Fibroblast of gingiva (primary cell): ENCODE data around the gene MYLK4.

ENCODE experiments used
- DNase-seq: peaks from one replicate; pipeline ENCODE4 v3.0.0-alpha.2; 2011; ENCODE audit warnings: low read depth

MYLK4 gene

DNA sequence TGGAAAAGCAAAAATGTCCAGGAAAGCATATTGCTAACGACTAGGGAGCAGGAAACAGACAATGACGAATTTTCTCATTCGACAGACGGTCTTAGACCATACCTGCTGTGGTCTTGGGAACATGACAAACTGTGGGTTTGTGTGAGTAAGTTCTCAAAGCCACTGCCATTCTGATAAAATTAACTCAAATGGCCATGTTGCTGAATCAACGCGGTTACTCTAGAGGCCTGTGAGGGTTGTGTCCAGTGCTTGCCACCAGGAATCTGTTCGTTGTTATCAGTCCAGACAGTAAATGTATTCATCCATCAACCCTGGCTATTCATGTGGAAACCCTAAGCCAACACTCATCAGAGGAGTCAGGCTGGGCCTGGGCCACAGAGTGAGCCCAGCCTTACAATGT lies 124.3 kb downstream of the MYLK4 start:
- no peak for DNase-seq

DNA sequence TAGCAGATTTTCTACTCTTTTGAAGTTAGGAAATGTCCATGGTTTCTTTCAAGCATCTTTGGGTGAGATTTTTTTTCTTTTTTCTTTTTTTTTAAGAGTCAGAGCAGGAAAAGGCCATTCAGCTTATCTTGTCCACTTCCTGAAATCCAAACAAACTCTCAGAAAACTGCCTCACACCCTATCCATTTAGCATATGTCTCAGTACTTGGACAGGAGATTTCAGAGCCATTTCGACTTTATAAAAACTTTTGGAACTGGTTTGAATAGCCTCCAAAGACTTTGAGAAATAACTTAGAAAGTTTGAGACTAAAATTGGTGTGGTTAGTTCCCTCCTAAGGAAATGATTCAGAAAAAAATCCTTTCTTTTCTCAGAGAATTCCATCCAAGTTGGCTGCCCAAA lies 125.1 kb downstream of the MYLK4 start:
- DNase-seq, result no peak

DNA sequence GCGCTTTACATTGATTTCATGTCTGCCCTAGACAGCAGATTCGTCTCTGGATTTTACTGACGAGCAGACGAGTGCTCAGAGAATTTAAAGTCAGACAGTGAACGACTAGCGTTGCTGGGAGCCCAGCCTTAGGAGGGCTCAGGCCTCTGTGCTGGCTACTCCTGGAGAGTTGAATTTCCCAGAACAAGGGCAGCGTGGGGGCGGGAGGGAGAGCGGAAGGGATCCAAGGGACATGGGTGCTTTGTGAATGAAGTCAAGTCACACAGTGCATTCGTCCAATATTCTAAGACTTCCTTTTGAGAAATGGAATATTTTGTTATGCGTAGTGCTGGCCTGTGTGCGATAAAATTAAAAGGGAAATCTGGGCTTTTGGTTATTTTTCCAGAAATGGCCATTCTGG lies 126.5 kb downstream of the MYLK4 start:
- DNase-seq, result no peak

DNA sequence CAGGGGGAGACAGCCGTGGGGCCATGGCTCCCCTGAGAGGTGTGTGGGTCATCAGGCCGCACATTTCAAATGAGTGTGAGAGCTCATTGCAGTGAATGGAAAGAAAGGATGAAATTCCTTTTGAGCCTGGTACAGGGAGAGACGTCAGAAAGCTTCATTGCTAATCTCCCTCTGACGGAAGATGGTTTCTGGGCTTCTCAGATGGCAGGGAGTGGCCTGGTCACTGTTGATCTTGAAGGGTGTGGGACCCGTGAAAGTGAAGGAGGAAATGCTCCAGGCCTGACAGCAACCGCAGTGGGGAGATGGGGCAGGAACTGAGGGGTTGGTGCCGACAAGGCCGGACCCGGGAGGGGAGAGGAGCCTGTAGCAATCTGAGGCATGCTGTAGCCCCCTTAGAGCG lies 127.4 kb downstream of the MYLK4 start:
- no peak for DNase-seq

DNA sequence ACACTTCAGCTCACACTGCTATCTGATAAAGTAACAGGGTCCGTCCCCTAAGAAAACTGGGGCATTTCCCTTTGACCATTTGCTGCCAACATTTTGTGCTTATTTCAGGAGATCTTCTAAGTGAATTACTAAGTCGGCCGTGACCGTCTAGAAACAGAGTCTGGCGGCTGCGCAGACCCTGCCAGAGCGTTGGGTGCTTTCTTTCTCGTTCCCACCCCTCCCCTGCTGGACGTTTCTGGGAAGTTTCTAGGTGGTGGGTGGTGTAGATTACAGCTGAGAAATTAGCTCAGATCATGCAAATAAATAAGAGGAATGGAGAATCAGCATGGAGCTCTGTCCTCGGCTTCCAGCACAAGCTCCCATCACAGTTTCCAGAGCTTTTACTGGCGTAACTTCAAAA lies 128.1 kb downstream of the MYLK4 start:
- DNase-seq, result no peak

DNA sequence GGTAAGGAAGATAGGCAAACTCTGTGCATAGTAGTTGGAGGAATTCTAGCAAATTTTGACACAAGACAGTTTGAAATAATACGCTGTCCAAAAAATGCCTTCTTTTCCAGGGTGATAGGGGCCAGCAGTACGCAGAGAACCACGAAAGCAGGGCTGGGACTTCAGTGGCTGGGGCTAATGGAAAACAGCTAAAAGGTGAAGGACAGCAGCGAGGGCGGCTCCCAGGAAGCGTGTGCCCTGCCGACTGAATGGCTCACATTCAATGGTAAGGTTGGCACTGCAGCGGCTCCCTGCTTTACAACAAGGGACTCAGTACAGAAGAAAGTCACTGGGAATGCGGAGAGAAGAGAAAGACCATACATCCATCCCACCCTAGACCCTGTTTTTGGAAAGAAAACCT lies 131.1 kb downstream of the MYLK4 start:
- DNase-seq, result no peak

DNA sequence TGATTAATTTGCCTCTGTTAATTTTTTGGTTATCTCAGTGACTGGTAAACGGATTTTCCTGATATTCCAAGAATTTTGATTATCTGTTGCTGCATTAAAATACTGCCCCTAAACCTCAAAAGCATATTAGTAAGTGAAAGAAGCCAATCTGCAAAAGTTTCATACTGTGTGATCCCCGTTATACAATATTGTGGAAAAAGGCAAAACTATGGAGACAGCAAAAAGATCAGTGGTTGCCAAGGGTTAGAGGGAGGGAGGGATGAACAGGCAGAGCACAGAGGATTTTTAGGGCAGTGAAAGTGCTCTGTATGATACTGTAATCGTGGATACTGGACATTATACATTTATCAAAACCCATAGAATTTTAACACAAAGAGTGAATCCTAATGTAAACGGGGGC lies 133.0 kb downstream of the MYLK4 start:
- DNase-seq, result no peak

DNA sequence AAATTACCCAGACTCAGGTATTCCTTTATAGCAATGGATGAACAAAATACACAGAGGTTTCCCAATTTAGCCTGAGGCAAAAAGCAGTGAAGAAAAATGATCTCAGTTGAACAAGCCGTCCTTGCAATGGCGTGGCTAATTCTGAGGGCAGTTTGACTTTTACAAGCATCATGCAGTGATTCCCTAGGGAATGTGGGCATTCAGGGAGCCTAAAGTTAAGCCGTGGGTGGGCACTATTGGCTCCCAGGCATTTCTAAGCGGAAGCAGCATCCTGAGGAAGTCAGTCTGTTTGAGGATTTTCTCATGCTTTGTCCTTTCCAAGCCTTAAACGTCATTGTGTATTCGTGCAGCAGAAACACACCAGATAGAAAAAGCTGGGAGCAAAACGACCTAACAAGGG lies 133.9 kb downstream of the MYLK4 start:
- DNase-seq, result peak; percentile 29

DNA sequence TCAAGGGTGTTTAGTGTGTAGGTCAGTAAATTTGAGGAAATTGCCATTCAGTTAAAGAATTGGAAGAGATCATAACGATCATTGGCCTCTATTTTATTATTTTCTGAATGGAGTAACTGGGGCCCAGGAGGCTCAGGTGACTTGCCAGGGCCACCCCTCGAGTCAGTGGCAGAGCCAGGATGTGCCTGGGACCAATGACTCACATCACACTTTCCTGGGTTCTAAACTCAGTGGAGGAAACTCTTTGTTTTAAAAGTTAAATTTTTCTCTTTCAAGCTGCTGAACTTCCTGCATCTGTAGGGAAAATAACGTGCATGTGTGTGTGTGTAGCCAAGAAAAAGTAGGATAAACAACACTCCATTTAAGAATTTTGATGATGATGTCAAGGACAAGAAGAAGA lies 135.5 kb downstream of the MYLK4 start:
- no peak for DNase-seq

DNA sequence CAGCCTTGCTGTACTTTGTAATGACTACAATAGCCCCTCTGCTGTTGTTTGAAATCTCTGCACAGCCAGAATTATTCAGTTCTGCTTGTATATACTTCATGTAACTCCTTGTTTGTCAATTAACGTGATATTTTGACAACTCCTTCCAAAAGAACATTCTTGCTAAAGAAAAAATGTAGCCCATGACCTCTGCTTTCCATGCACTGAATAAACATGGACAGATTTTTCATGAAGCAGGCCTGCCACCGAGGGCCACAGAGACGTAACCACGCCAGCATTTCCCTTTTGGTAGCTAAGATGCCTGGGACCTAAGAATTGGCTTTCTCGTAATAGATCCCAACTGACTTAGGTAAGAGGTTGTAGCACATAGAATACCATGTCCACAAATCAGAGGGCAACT lies 135.9 kb downstream of the MYLK4 start:
- DNase-seq, result no peak

DNA sequence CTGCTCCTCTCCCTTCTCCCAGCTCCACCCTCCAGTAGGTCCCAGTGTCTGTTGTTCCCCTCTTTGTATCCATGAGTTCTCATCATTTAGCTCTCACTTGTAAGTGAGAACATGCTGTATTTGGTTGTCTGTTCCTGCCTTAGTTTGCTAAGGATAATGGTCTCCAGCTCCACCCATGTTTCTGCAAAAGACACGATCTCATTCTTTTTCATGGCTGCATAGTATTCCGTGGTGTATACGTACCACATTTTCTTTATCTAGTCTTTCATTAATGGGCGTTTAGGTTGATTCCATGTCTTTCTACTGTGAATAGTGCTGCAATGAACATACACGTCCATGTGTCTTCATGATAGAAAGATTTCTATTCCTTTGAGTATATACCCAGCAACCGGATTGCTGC lies 136.6 kb downstream of the MYLK4 start:
- no peak for DNase-seq
